Glutamatergic neuron (in vitro differentiated cells): ENCODE data around the gene TPGS2. TPM values are rescaled to one million over a fixed set of nuclear protein-coding genes. Genes with fewer than 3 reads are reported as not detected.

ENCODE experiments used
- DNase-seq: peaks from one replicate; pipeline ENCODE4 v3.0.0; 2022
- H3K27ac Mint-ChIP-seq: one replicate; pipeline ENCODE4 v1.8.0; 2020; ENCODE audit warnings: mild to moderate bottlenecking, mixed read lengths, inconsistent platforms; ENCODE audit not compliant: unreplicated experiment
- H3K27me3 Mint-ChIP-seq: one replicate; pipeline ENCODE4 v1.8.0; 2020; ENCODE audit warnings: mild to moderate bottlenecking, moderate library complexity, mixed read lengths, inconsistent platforms; ENCODE audit not compliant: unreplicated experiment
- H3K36me3 Mint-ChIP-seq: one replicate; pipeline ENCODE4 v1.8.0; 2020; ENCODE audit warnings: mild to moderate bottlenecking, mixed read lengths, inconsistent platforms; ENCODE audit not compliant: unreplicated experiment
- H3K4me1 Mint-ChIP-seq: one replicate; pipeline ENCODE4 v1.8.0; 2020; ENCODE audit warnings: mild to moderate bottlenecking, low read depth, mixed read lengths, inconsistent platforms; ENCODE audit not compliant: unreplicated experiment
- H3K4me3 Mint-ChIP-seq: one replicate; pipeline ENCODE4 v1.8.0; 2020; ENCODE audit warnings: mild to moderate bottlenecking, mixed read lengths, inconsistent platforms; ENCODE audit not compliant: unreplicated experiment
- H3K9me3 Mint-ChIP-seq: one replicate; pipeline ENCODE4 v1.8.0; 2020; ENCODE audit warnings: mild to moderate bottlenecking, moderate library complexity, mixed read lengths, inconsistent platforms; ENCODE audit not compliant: unreplicated experiment
- CTCF ChIP-seq: fragments of 200-600 bp; sonication (generic); IDR thresholded peaks from one replicate; pipeline ENCODE4 v1.5.0; 2021; ENCODE audit not compliant: partially characterized antibody, unreplicated experiment
- total RNA-seq: library from RNA; stranded (reverse); fragmentation: NEBNext Ultra II Directional; extraction: Animal tissue kit (Norgen Biotek cat#: 25700); gene quantifications from one replicate; pipeline ENCODE4 v1.2.1, GENCODE V29; 2021; ENCODE audit not compliant: unreplicated experiment

The TPGS2 gene
- total RNA-seq, 1 donor from 2014 or later: 166 TPM

GRCh38 chr18:36848609-36849008 is 19.8 kb upstream of the TPGS2 start:
- no peak overlapping the region for H3K27ac Mint-ChIP-seq
- TF ChIP-seq CTCF: no peak
- H3K4me1 Mint-ChIP-seq: no peaks in the 10 kb centered on the region
- DNase-seq: no peak
- H3K36me3 Mint-ChIP-seq: peaks cover 16% of the 10 kb centered on the region
- H3K4me3 Mint-ChIP-seq: no peak overlapping the region
- H3K9me3 Mint-ChIP-seq: peaks cover 2% of the 10 kb centered on the region
- H3K27me3 Mint-ChIP-seq: no peaks in the 10 kb centered on the region

GRCh38 chr18:36843784-36844183 is 15.0 kb upstream of the TPGS2 start:
- no peak overlapping the region for H3K27ac Mint-ChIP-seq
- H3K4me1 Mint-ChIP-seq: no peaks in the 10 kb centered on the region
- no peaks in the 10 kb centered on the region for H3K36me3 Mint-ChIP-seq
- no peaks in the 10 kb centered on the region for H3K9me3 Mint-ChIP-seq
- no peaks in the 10 kb centered on the region for H3K27me3 Mint-ChIP-seq
- no peak for DNase-seq
- H3K4me3 Mint-ChIP-seq: no peak overlapping the region
- TF ChIP-seq CTCF: no peak

- Mint-ChIP-seq H3K36me3 (no peaks in the 10 kb centered on the region), H3K4me1 (no peaks in the 10 kb centered on the region), H3K9me3 (no peaks in the 10 kb centered on the region), H3K27ac (no peak overlapping the region), H3K27me3 (no peaks in the 10 kb centered on the region), H3K4me3 (no peak overlapping the region)
- no peak for TF ChIP-seq CTCF
- DNase-seq: no peak
Measured at GRCh38 chr18:36843199-36843598, 14.4 kb upstream of the TPGS2 start.

GRCh38 chr18:36839835-36840234 is 11.0 kb upstream of the TPGS2 start:
- H3K27ac Mint-ChIP-seq: no peak overlapping the region
- H3K4me3 Mint-ChIP-seq: no peak overlapping the region

GRCh38 chr18:36835927-36836326 is 7.1 kb upstream of the TPGS2 start:
- TF ChIP-seq CTCF: no peak
- H3K36me3 Mint-ChIP-seq: no peaks in the 10 kb centered on the region
- no peaks in the 10 kb centered on the region for H3K27me3 Mint-ChIP-seq

More at GRCh38 chr18:36839835-36840234, 11.0 kb upstream of the TPGS2 start:
- DNase-seq: no peak
- Mint-ChIP-seq H3K9me3 (no peaks in the 10 kb centered on the region), H3K27me3 (no peaks in the 10 kb centered on the region), H3K4me1 (no peaks in the 10 kb centered on the region), H3K36me3 (no peaks in the 10 kb centered on the region)
- TF ChIP-seq CTCF: no peak

More at GRCh38 chr18:36835927-36836326, 7.1 kb upstream of the TPGS2 start:
- Mint-ChIP-seq H3K4me3 (no peak overlapping the region), H3K27ac (no peak overlapping the region), H3K9me3 (no peaks in the 10 kb centered on the region), H3K4me1 (no peaks in the 10 kb centered on the region)
- DNase-seq: no peak
